Pancreas (tissue), 10 donors: ENCODE data around the gene KRTAP10-6. TPM values are rescaled to one million over a fixed set of nuclear protein-coding genes. Genes with fewer than 3 reads are reported as not detected.
"Not testable (repeated sequence)": the region's sequence is repeated elsewhere in the genome, so short reads cannot be mapped to it uniquely, and the experiment has no call there.

ENCODE experiments used
- ATAC-seq, 4 donors: fragments of 200-7000 bp; cut with Tn5 transposase; one replicate each; pipeline versions ENCODE4 v1.8.0 to v1.9.1; 2020; ENCODE audit warnings: mild to moderate bottlenecking in 4 of 4, moderate library complexity in 4 of 4
- DNase-seq, 6 donors: peaks; one replicate each; pipeline ENCODE4 v3.0.0-alpha.2; 2020
- FAIRE-seq: peaks from 2 replicates; lab custom pipeline; 2012; peaks lifted over from hg19 to GRCh38; lab: Jason Lieb, UNC
- H3K27ac ChIP-seq, 4 donors: fragments of 200-600 bp; sonication (generic); 1 replicate in 3 of 4; 2 replicates in 1 of 4; pipeline versions ENCODE4 v1.5.0 to v1.8.0; 2020
- H3K27me3 ChIP-seq, 4 donors: fragments of 200-600 bp; one replicate each; pipeline ENCODE4 v1.8.0; 2021
- H3K36me3 ChIP-seq, 3 donors: fragments of 200-600 bp; sonication (generic) in 1 of 3; one replicate each; pipeline versions ENCODE4 v1.5.0 to v1.8.0; 2020 to 2021
- H3K4me1 ChIP-seq, 3 donors: fragments of 200-600 bp; one replicate each; pipeline ENCODE4 v1.8.0; 2021
- H3K4me3 ChIP-seq, 4 donors: fragments of 200-600 bp; sonication (generic) in 2 of 4; one replicate each; pipeline versions ENCODE4 v1.5.0 to v1.8.0; 2020 to 2021
- H3K9me3 ChIP-seq, 4 donors: fragments of 200-600 bp; one replicate each; pipeline ENCODE4 v1.8.0; 2021
- CTCF ChIP-seq, 4 donors: fragments of 200-600 bp; sonication (generic) in 3 of 4; IDR thresholded peaks; one replicate each; pipeline versions ENCODE4 v1.5.0 to v1.8.0; 2021; ENCODE audit warnings: antibody characterized with exemption in 4 of 4
- WGBS, 2 donors: extraction: QIAGEN DNeasy Blood & Tissue Kit; methylation state at CpG; one replicate each; pipeline ENCODE4 v1.1.7; 2013; 5-methylcytosine and 5-hydroxymethylcytosine counted together
- intact Hi-C, 3 donors: fragments of 100-400 bp; cut with DNase I; formaldehyde crosslinking; loops; one replicate each; pipeline versions ENCODE4 v1.11.1 to v1.14.2; 2022
- polyA plus RNA-seq, 2 donors: library from polyadenylated mRNA; stranded (reverse); fragments of 200-250 nt; gene quantifications; one replicate each; pipeline ENCODE4 v1.2.3, GENCODE V29; 2013
- total RNA-seq, 6 donors: library from RNA; stranded (reverse); fragmentation: NEBNext Ultra II Directional in 4 of 6; extraction: Animal tissue kit (Norgen Biotek cat#: 25700) in 4 of 6; gene quantifications; one replicate each; pipeline versions ENCODE4 v1.2.1 to v1.2.4, GENCODE V29; 2021 to 2023
- donor health status: healthy with polysubstance abuse.
- donor health status: DM: no; HTN: no; CAD: no; lungs with moderate emphysema.
- donor health status: DM: no; HTN: no; CAD: no.
- donor health status: control.
- donor health status: control.
- donor health status: Bipolar disorder and iron deficiency.
- donor health status: DM: yes; HTN: yes; CAD: no.
- donor health status: DM: no; HTN: no; CAD: no.
- donor health status: DM: no; HTN: no; CAD: no.
- donor health status: DM: yes; HTN: yes; CAD: no.

The KRTAP10-6 gene
- total and polyA plus RNA-seq, 8 donors = not detected

GRCh38 chr21:44594406-44594916 lies 2.2 kb upstream of the KRTAP10-6 start:
- Histone ChIP-seq H3K27me3 (no peaks in the 10 kb centered on the region), H3K4me1 (no peaks in the 10 kb centered on the region), H3K9me3 (no peaks in the 10 kb centered on the region), H3K27ac (no peak overlapping the region), H3K4me3 (no peak overlapping the region), H3K36me3 (no peaks in the 10 kb centered on the region)
- intact Hi-C loops = no loop called here
- no peak for ATAC-seq
- no peak for TF ChIP-seq CTCF (IDR thresholded peaks at IDR 0.05)
- 63 to 72% methylated on average over 12 of the region's 12 CpGs for WGBS, 2 donors
- no peak for FAIRE-seq
- DNase-seq = no peak

GRCh38 chr21:44593598-44594405 lies 1.5 kb upstream of the KRTAP10-6 start:
- intact Hi-C loops = no loop called here
- DNase-seq = no peak
- FAIRE-seq = no peak
- H3K27ac ChIP-seq = no peak overlapping the region
- WGBS, 2 donors = 32 to 42% methylated on average over 20 of the region's 20 CpGs
- H3K36me3 ChIP-seq = no peaks in the 10 kb centered on the region
- no peaks in the 10 kb centered on the region for H3K27me3 ChIP-seq
- no peak overlapping the region for H3K4me3 ChIP-seq
- peak in 1 of 4 donors; percentile 12 for ATAC-seq
- H3K9me3 ChIP-seq = no peaks in the 10 kb centered on the region
- H3K4me1 ChIP-seq = no peaks in the 10 kb centered on the region
- no peak for TF ChIP-seq CTCF (IDR thresholded peaks at IDR 0.05)

- H3K4me3 ChIP-seq, FAIRE-seq, H3K27me3 ChIP-seq, H3K9me3 ChIP-seq, H3K4me1 ChIP-seq, H3K36me3 ChIP-seq, intact Hi-C loops, H3K27ac ChIP-seq, ATAC-seq: not testable (repeated sequence)
- 13 to 32% methylated on average over 1 to 4 of the region's 4 CpGs for WGBS, 2 donors
- DNase-seq = peak in 1 of 6 donors; percentile 40
Measured at GRCh38 chr21:44591801-44592130, 539 bp downstream of the KRTAP10-6 start.

GRCh38 chr21:44590897-44591800 lies 1.2 kb downstream of the KRTAP10-6 start:
- H3K4me3 ChIP-seq, H3K27me3 ChIP-seq, H3K27ac ChIP-seq, FAIRE-seq, DNase-seq, intact Hi-C loops, H3K36me3 ChIP-seq, H3K9me3 ChIP-seq, H3K4me1 ChIP-seq, ATAC-seq: not testable (repeated sequence)
- WGBS, 2 donors = 39 to 50% methylated on average over 15 to 18 of the region's 19 CpGs

GRCh38 chr21:44590311-44590721 lies 2.0 kb downstream of the KRTAP10-6 start:
- Histone ChIP-seq H3K4me3 (no peak overlapping the region), H3K27me3 (peaks cover 0 to 7% (median 0%) of the 10 kb centered on the region in 4 donors), H3K4me1 (no peaks in the 10 kb centered on the region), H3K36me3 (no peaks in the 10 kb centered on the region), H3K27ac (no peak overlapping the region), H3K9me3 (no peaks in the 10 kb centered on the region)
- 53 to 68% methylated on average over 10 of the region's 10 CpGs for WGBS, 2 donors
- FAIRE-seq (no peak), ATAC-seq (no peak), DNase-seq (peak in 1 of 6 donors; percentile 47)
- intact Hi-C loops = no loop called here
- no peak for TF ChIP-seq CTCF (IDR thresholded peaks at IDR 0.05)
